ENCODE results near the gene MCF2L.
"Not testable (repeated sequence)": the region's sequence is repeated elsewhere in the genome, so short reads cannot be mapped to it uniquely, and the experiment has no call there.

Gene MCF2L

DNA sequence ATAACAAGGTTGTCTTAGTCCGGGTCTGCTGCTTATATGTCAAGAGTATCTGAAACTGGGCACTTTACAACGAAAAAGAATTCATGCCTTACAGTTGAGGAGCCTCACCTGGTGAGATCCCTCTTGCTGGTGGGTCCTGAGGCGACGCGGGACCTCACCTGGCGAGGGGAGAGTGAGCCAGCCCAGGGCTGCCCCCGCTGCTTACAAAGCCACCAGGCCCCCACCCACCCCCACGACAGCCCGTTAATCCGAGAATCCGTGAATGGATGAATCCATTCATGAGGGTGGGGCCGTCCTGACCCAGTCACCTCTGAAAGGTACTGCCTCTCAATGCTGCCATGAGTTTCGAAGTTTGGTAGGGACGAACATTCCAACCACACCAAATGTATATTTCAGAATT is 82.6 kb downstream of the MCF2L start:
- DNase-seq = no peak

- DNase-seq = no peak
Observed at GRCh38 chr13:113052206-113052605, 83.2 kb downstream of the MCF2L start.

DNA sequence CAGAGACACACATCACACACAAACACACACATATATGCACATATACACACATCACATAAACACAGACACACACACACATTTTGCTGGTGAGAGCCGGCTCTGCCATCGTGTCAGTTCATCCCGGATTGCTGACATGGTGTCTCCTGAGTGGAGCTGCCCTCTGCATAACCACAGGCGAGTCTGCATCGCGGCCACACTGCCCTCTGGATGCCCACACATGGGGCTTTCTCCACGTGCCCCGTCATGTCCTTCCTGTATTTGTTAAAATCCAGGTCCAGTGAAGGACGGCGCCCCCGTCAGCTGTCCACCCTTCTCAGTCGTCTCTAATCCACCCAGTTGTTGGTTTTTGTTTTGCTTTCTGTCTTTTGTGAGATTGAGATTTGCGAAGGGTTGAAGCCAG is 84.0 kb downstream of the MCF2L start:
- DNase-seq = no peak

GRCh38 chr13:113053376-113053775 is 84.4 kb downstream of the MCF2L start:
- no peak for DNase-seq

GRCh38 chr13:113053801-113054604 is 85.0 kb downstream of the MCF2L start:
- no peak for DNase-seq

- no peak for DNase-seq
Observed at GRCh38 chr13:113057084-113057483, 88.1 kb downstream of the MCF2L start.

DNA sequence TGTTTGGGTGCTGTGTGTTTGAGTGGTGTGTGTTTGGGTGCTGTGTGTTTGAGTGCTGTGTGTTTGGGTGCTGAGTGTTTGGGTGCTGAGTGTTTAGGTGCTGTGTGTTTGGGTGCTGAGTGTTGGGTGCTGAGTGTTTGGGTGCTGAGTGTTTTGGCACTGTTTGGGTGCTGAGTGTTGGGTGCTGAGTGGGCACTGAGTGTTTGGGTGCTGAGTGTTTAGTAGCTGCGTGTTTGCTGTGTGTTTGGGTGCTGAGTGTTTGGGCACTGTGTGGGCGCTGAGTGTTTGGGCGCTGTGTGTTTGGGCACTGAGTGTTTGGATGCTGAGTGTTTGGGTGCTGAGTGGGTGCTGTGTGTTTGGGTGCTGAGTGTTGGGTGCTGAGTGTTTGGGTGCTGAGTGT is 88.5 kb downstream of the MCF2L start:
- not testable (repeated sequence) for DNase-seq

DNA sequence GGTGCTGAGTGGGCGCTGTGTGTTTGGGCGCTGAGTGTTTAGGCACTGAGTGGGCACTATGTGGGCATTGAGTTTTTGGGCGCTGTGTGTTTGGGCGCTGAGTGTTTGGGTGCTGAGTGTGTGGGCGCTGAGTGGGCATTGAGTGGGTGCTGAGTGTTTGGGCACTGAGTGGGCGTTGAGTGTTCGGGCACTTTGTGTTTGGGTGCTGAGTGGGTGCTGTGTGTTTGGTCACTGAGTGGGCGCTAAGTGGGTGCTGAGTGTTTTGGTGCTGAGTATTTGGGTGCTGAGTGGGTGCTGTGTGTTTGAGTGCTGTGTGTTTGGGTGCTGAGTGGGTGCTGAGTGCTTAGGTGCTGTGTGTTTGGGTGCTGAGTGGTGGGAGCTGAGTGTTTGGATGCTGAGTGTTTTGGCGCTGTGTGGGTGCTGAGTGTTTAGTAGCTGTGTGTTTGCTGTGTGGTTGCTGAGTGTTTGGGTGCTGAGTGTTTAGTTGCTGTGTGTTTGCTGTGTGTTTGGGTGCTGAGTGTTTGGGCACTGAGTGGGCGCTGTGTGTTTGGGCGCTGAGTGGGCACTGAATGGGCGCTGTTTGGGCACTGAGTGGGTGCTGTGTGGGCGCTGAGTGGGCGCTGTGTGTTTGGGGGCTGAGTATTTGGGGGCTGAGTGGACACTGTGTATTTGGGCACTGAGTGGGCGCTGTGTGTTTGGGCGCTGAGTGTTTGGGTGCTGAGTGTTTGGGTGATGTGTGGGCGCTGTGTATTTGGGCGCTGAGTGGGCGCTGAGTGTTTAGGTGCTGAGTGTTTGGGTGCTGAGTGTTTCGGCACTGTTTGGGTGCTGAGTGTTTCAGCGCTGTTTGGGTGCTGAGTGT is 89.3 kb downstream of the MCF2L start:
- no peak for DNase-seq

DNA sequence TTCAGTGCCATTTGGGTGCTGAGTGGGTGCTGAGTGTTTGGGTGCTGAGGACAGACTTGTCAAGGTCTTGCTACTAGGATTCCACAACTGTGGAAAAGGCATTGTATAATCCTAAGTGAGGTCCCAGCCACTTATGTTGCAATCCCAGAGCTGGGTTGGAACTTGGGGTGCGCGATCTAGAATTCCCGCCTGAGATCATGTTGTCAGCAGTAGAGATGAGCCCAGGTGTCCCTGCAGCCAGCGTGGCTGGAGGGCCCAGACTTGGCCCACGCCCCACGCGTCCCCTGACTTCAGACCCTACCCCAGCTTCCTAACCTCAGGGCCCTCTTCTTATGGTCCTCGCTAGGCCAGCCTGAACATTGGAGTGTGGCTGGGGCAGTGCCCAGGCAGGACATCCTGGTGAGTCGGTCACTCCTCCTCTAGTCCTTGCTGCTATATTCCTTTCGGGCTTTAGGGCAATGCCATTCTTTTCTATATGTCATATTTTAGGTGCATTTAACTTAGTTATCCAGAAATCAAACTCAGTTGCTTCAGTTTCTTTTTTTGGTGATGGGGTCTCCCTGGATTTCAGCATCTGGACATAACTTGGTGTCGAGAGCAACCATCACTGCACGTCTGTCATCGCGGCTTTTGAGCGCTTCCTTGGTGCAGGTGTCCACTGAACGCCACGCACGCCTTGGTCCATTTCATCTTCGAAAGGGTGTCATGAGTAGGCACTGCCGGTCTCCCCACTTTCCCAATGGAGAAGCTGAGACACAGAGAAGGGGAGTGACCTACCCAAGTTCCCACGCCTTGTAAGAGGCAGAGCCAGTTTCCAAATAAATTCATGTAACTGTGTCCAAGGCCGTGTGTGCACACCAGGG is 90.2 kb downstream of the MCF2L start:
- DNase-seq = no peak

- DNase-seq = no peak
Observed at GRCh38 chr13:113059891-113060290, 90.9 kb downstream of the MCF2L start.

DNA sequence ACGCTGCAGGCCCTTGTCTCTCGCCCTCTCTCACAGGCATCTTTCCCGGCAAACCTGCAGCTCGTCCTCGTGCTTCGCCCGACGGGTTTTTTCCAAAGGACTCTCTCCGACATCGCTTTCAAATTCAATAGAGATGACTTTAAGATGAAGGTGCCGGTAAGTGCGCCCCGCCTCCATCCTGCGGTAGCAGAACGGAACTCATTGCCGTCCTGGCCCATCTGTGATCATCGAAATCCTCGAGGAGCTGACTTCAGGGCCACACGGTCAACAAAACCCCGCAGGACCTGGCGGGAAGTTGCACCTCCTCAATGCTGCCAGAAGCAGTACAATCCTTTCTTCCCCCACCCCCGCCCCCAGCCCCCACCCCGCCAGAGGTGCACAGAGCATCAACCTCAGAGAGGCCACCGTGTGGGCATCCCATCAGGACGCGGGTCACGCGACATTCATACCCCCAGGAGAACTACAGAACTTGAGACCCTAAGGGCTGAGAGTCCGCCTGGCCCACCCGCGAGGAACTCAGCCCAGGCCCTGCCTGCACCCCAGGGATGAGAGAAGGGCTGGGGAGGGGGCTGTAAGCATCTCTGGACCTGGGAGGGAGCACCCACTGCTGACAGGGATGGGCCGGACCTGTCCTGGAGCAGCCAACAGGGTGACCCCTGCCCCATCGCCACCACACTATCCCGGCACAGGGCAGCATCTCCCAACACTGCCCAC is 91.7 kb downstream of the MCF2L start:
- DNase-seq = no peak

DNA sequence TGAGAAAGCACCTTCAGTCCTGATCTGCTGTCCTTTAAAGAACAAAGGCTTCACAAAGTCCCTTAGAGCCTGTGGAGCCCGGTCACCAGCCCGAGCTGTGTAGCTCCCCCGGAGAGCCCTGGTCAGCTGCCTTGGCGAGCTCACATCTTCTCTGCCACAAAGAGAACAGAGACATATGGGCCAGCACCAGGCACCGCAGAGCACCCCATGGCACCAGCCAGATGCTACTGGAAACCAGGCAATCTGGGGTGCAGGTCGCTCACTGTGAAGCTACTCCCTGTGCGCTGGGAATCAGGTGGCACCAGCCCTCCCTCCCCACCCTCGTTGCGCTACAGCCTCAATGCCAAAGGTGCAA is 92.2 kb downstream of the MCF2L start:
- DNase-seq = no peak

- no peak for DNase-seq
Observed at GRCh38 chr13:113061796-113062425, 92.9 kb downstream of the MCF2L start.

DNA sequence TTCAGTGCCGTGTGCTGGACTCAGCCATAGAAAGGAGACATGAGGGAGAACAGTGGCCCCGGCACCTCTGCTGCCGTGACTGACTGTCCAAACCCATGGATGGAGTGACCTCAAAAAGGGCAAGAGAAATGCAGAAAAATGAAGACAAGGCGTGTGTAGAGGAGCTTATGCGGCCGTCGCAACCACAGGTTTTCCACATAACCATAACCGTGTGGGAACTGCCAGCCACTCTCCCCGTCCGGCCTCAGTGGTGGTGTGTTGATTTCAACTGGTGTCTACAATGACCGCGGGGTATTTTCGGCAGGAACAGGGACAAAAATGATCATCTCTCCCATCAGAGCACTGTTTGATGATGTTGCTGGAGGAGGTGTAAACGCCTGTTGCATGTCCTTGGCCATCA is 93.7 kb downstream of the MCF2L start:
- DNase-seq = no peak

- no peak for DNase-seq
Observed at GRCh38 chr13:113063091-113063491, 94.1 kb downstream of the MCF2L start.

DNA sequence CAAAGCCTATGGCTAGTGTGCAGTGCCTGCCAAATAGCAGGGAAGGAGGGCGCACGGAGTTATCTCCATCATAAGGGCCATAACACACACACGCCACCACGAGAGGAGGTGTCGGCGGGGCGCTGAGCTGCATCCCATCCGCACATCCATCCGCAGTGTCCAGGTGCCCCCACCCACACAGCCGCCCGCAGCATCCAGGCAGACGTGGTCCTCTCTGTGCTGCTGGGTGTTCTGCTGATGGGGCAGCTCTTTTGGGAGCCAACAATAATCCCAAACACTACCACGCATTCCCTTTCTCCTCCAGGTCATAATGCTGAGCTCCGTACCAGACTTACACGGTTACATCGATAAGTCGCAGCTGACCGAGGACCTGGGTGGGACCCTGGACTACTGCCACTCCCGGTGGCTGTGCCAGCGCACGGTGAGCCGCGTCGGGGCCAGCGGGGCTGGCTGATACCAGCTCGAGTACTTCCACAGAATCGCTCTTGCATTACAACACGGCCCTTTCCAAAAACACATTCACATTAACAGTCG is 95.1 kb downstream of the MCF2L start:
- DNase-seq = no peak

- DNase-seq = no peak
Observed at GRCh38 chr13:113064534-113065405, 95.8 kb downstream of the MCF2L start.

DNA sequence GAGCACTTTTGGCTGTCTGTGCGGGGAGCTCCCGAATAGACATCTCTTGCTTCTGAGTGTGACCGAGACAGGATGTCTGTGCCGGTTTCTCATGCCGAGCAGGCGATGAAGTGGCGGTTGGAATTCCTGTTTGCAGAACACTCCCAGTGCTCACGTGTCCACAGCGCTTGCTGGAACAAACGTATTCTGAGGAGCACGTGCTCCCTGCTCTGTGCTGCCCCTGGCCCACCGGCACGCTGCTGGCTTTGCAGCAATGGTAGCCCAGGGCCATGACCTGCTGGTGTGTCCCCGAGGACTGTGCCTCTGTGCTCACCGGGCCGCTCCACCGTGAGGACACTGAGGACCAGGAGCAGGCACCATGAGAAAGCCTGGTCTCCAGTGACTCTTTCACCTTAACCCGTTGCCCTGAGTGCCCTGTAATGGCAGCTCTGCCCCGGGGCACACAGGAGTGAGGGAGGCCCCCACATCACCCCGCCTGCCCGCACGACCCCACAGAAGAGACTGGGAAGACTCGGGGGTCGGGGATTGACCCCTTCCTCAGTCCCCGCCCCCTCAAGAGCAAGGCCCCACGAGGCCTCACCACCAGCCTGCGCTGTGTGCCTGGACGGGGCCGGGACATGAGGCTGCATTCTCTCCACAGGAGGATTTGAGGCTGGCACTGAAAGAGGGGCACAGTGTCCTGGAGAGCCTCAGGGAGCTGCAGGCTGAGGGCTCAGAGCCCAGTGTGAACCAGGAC is 96.6 kb downstream of the MCF2L start:
- DNase-seq = no peak

DNA sequence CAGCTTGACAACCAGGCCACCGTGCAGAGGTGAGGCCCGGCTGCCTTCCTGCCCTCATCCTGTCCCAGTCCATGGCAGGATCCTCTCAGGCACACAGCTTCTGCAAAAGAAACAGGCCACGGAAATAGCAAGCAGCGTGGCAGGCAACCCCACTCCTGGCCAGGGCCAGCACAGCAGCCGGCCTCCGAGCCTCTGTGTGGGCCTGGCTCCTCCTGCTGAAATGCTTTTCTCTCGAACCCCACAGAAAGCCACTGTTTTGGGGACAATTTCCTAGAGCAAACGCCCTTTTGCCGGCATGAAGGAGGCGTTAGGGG is 97.1 kb downstream of the MCF2L start:
- no peak for DNase-seq

DNA sequence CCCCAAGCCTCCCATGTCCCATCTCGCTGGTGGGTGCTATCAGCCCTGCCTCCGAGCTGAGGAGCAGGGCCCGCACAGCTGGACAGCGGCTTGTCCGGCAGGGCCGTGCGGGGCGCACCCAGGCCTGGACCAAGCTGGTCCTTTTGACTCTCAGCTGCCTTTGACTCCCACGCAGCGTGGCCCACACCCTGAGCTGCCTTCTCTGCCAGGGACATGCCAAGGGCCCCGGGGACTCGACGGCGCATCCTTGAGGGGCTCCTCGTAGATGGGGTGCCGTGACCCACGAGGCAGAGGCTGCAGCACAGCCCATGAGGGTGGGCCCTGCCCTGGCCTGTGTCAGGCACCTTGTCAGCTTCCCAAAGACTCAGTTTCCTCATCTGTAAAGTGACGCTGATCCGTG is 97.7 kb downstream of the MCF2L start:
- no peak for DNase-seq
